Fibroblast of lung (primary cell): ENCODE data around the gene METTL14.

Source experiments
- EZH2 ChIP-seq: IDR thresholded peaks from 2 replicates; pipeline ENCODE4 v1.5.1; 2012; ENCODE audit warnings: low read length, control low read depth, mild to moderate bottlenecking; ENCODE audit errors: missing control alignments
- TF ChIP-seq, protein P1 (sequence below), 2 donors: IDR thresholded peaks in 1 of 2; conservative IDR thresholded peaks in 1 of 2; 1 replicate in 1 of 2; 2 replicates in 1 of 2; pipeline ENCODE4 v1.5.1; 2011 to 2012; ENCODE audit warnings: low read length in 2 of 2, control low read depth in 1 of 2, inconsistent platforms in 1 of 2, low read depth in 1 of 2, mild to moderate bottlenecking in 1 of 2

- TF ChIP-seq, protein P1, sequence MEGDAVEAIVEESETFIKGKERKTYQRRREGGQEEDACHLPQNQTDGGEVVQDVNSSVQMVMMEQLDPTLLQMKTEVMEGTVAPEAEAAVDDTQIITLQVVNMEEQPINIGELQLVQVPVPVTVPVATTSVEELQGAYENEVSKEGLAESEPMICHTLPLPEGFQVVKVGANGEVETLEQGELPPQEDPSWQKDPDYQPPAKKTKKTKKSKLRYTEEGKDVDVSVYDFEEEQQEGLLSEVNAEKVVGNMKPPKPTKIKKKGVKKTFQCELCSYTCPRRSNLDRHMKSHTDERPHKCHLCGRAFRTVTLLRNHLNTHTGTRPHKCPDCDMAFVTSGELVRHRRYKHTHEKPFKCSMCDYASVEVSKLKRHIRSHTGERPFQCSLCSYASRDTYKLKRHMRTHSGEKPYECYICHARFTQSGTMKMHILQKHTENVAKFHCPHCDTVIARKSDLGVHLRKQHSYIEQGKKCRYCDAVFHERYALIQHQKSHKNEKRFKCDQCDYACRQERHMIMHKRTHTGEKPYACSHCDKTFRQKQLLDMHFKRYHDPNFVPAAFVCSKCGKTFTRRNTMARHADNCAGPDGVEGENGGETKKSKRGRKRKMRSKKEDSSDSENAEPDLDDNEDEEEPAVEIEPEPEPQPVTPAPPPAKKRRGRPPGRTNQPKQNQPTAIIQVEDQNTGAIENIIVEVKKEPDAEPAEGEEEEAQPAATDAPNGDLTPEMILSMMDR (conservative IDR thresholded peaks at IDR 0.05 in 1 of 2, IDR thresholded peaks at IDR 0.05 in 1 of 2; ENCODE audit: low read depth in 1 of 2, low read length in 2 of 2) = no peak
- no peak for TF ChIP-seq EZH2
Measured at GRCh38 chr4:118755438-118756226, 70.4 kb downstream of the METTL14 start.
